Measurements from ENCODE around the gene CBARP. TPM values are rescaled to one million over a fixed set of nuclear protein-coding genes. Genes with fewer than 3 reads are reported as not detected.

CBARP gene
- total RNA-seq, 1 donor from 2014 or later: 2.2 TPM

DNA sequence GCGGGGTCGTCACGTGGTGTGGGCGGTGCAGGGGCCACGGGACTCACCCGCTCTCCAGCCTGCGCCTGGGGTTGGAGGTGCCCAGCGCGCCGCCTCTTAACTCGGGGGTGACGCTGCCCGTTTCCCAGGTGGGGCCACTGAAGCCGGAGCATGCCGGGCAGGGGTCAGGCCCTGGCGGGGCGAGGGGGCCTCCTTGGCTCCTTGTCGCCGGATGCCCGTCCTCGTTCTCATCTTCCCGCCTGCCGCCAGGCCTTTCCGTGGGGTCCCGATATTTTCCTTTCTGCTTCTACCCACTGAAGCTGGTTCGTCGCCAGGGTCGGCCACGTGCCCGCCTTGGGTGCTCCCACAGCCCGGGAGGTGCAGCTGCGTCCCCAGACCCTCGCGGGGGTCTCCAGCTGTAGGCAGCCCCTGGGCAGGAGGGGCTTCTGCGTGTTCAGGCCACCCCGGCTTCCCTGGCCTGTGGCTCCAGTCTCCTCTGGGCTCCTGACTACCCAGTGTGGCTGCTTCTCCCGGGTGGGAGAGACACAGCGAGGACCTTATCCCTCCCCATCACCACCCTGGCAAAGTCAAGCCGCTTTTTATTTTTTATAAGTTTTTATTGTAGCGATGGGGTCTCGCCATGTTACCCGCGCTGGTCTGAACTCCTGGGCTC, 38.3 kb upstream of the CBARP start:
- DNase-seq (ENCODE audit: low read depth, low spot score): no peak

GRCh38 chr19:1275260-1275975, 37.6 kb upstream of the CBARP start, which contains the start of gene FAM174C:
TSS of gene FAM174C (plus strand) at chr19:1275530. CDS start at chr19:1275550, 20 bp downstream.
- peak; percentile 84 for DNase-seq (ENCODE audit: low read depth, low spot score)

DNA sequence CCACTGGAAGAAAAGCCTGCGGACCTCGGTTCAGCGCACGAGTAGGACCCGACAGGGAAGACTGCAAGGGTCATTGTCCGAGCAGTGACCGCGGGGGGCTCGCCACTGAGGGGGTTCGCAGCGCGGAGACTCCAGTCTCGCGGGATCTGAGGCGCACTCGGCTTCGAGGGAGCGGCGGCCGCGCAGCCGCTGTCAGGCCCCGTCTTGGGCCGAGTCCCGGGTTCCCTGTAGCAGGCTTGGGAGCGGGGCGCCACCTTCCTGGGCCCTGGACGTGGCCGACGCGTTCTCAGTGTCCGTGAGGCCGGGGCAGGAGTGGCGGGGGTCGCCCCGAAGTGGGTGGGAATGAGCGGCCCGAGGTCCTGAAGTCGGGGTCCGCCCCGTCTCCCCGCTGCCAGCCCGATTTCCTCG, 37.1 kb upstream of the CBARP start:
- DNase-seq (ENCODE audit: low read depth, low spot score): no peak

- no peak for DNase-seq (ENCODE audit: low read depth, low spot score)
Measured at GRCh38 chr19:1274081-1274851, 36.5 kb upstream of the CBARP start.

DNA sequence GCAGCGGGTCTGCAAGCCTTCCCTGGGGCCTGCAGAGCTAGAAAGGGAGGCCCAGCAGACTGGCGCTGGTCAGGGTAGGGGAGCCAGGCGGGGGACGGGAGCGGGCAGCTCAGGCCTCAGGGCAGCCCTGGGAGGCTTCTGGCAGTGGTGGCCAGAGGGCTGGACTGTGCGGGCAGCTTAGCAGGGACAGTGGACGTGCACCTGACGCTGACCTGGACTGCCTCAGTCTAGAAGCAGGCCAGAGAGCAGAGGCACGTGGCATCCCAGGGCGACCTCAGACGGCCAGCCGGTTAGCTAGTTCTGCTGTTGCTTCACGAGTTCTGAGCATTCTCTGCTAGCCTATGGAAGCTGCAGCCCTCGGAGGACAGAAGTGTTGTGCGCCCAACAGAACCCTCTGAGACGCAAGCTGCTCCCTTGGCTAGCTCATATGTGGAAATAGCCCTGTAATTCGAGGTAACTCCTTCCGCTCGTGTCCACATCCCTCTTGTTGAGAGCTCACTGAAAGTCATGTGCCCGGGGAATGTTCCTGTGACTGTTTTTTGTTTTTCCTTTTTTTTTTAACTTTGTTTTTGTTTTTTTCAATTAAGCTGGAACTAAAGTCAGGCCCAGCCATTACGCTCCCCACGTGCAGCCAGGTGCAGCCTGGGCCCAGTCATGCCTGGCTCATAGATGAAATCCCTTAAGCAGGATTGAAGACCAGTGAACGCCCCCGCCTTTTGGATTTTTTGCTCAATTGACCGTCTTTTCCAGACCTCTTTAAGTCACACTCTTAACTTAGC, 35.6 kb upstream of the CBARP start:
- DNase-seq (ENCODE audit: low read depth, low spot score): no peak

GRCh38 chr19:1272423-1273262, 34.8 kb upstream of the CBARP start:
- no peak for DNase-seq (ENCODE audit: low read depth, low spot score)

DNA sequence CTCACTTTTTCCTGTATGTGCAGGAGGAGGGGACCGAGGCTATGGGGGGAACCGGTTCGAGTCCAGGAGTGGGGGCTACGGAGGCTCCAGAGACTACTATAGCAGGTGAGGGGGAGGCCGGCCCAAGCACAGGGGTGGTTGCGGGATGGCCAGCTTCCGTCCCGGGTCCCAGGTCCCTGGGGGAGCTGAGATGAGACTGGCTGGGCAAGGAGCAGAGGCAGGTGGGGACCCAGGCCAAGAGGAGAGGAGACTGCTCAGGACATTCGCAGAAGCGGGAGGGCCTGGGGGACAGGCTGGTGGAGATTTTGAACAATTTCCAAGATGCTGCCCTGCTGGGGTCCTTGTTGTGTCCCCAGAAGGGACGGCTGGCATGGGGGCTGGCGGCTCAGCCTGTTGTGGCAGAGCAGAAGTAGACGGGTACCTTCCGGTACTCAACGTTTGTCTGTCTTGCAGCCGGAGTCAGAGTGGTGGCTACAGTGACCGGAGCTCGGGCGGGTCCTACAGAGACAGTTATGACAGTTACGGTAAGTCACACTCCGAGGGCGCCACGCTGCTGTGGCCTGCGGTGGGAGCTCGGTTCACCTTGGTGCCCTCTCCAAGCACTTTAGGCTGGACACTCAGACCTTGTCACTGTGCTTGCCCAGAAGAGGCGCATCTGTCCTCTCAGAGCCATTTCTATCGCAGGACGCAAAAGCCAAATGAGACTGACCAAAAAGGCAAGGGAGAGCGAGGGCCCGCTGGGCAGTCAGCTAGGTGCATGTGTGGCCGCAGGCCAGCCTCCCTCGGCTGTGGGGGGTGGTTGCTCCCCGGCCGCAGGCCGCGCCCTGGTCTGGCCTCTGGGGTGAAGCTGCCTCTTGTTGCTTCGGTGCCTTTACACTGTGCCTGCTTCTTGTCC, 34.0 kb upstream of the CBARP start:
- DNase-seq (ENCODE audit: low read depth, low spot score): no peak

DNA sequence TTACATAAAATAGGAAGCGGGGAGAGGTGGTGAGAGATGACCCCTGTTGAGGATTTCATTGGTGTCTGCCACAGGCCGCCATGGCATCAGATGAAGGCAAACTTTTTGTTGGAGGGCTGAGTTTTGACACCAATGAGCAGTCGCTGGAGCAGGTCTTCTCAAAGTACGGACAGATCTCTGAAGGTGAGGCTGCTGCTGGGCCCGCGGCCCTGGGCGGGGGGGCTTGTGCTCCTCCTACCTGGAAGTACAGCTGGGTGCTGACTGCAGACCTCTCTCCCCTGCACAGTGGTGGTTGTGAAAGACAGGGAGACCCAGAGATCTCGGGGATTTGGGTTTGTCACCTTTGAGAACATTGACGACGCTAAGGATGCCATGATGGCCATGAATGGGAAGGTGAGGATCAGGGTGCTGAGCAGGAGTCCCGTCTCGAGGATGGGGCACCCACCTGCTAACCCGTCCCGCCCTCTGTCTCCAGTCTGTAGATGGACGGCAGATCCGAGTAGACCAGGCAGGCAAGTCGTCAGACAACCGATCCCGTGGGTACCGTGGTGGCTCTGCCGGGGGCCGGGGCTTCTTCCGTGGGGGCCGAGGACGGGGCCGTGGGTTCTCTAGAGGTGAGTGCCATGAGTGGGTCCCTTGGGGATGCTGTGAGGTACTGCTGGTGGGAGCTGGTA, 33.2 kb upstream of the CBARP start:
- no peak for DNase-seq (ENCODE audit: low read depth, low spot score)

- no peak for DNase-seq (ENCODE audit: low read depth, low spot score)
Measured at GRCh38 chr19:1270213-1270853, 32.5 kb upstream of the CBARP start.

GRCh38 chr19:1269478-1270212, 31.8 kb upstream of the CBARP start:
- DNase-seq (ENCODE audit: low read depth, low spot score): no peak

DNA sequence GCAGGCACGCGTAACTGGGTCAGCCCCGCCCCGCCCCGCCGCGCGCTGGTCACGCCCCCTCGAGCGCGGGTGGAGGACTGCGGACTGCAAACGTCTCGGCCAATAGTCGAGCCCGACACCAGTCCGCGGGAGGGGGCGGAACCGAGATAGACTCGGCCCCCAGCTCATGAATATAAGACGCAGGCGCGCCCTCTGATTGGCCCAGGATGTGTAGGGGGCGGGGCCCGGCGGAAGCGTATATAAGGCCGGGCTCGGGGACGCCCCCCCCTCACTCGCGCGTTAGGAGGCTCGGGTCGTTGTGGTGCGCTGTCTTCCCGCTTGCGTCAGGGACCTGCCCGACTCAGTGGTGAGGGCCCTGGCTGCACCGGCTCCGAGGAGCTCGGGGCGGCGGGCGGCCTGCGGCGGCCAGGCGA, 31.3 kb upstream of the CBARP start, which contains the start of gene CIRBP:
Gene CIRBP (plus strand): TSS at position 268 of the 413 bp plus-strand sequence. CDS start 1,602 bp downstream, outside the sequence.
- peak; percentile 95 for DNase-seq (ENCODE audit: low read depth, low spot score)

- no peak for DNase-seq (ENCODE audit: low read depth, low spot score)
Measured at GRCh38 chr19:1268226-1269064, 30.6 kb upstream of the CBARP start.

GRCh38 chr19:1267477-1268225, 29.8 kb upstream of the CBARP start:
- DNase-seq (ENCODE audit: low read depth, low spot score): no peak

DNA sequence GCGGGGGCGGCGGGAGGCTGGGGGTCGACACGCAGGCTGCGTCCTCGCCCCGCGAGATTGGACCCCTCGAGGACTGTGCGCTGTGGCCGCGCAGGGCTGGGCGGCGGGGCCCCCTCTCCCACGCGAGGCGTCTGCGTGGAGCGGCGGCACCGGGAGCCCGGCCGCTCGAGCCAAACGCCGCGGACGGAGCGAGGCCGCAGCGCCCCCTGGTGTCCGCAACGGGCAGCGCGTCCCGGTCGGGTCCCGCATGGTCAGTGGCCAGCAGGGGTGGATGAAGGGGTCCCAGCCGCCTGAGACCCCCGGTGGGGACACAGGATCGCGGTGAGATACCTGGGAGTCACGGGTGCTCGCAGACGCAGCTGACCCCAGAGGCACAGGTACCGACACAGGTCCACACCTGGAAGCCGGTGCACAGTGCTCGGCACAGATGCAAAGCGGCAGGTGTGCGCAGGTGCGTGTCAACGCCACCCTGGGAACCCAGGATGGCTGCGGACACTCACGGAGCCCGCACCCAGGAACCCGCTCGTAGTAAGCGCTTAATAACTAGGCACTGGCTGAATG, 29.2 kb upstream of the CBARP start:
- no peak for DNase-seq (ENCODE audit: low read depth, low spot score)

- DNase-seq (ENCODE audit: low read depth, low spot score): no peak
Measured at GRCh38 chr19:1266129-1266915, 28.5 kb upstream of the CBARP start.
